Measurements from ENCODE around the gene MGLL.
A peak's percentile ranks its signal among the peaks of the same experiment; 100 is the strongest.

DNA sequence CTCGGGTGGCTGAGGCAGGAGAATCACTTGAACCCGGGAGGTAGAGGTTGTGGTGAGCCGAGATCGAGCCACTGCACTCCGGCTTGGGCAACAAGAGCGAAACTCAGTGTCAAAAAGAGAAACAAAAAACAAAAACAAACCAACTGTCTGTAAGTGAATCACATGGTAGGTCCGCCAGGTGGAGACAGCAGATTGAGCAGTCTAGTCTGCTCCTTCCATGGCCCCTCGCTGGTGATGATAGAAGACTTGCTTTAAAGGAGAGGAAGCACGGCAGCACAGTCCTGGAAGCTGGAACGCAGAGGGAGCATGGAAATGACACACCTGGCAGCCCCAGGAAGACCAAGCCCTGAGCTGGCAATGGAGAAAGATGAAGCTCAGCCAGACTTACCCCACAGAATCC, 31.4 kb upstream of the MGLL start:
- TF ChIP-seq POLR2AphosphoS5 (IDR thresholded peaks at IDR 0.05; ENCODE audit: control insufficient read depth, insufficient read depth, low read depth, low read length) (no peak), MAFK (IDR thresholded peaks at IDR 0.05; ENCODE audit: low read length) (no peak), POLR2A (conservative IDR thresholded peaks at IDR 0.05) (no peak), NR3C1 (CRISPR knock-in tag; IDR thresholded peaks at IDR 0.05) (no peak), ARID2 (IDR thresholded peaks at IDR 0.05) (no peak)
- TF ChIP-seq, protein P1, sequence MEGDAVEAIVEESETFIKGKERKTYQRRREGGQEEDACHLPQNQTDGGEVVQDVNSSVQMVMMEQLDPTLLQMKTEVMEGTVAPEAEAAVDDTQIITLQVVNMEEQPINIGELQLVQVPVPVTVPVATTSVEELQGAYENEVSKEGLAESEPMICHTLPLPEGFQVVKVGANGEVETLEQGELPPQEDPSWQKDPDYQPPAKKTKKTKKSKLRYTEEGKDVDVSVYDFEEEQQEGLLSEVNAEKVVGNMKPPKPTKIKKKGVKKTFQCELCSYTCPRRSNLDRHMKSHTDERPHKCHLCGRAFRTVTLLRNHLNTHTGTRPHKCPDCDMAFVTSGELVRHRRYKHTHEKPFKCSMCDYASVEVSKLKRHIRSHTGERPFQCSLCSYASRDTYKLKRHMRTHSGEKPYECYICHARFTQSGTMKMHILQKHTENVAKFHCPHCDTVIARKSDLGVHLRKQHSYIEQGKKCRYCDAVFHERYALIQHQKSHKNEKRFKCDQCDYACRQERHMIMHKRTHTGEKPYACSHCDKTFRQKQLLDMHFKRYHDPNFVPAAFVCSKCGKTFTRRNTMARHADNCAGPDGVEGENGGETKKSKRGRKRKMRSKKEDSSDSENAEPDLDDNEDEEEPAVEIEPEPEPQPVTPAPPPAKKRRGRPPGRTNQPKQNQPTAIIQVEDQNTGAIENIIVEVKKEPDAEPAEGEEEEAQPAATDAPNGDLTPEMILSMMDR (IDR thresholded peaks at IDR 0.05 in 2 of 3, conservative IDR thresholded peaks at IDR 0.05 in 1 of 3; ENCODE audit: insufficient read depth in 2 of 3, low read depth in 1 of 3, low read length in 3 of 3), result peak; percentile 41 to 60 (median 45); a peak in 5 of 6 replicates
